Occipital lobe (tissue), 2 donors: ENCODE data around the gene WDR62. TPM values are rescaled to one million over a fixed set of nuclear protein-coding genes. Genes with fewer than 3 reads are reported as not detected.
"Not testable (repeated sequence)": the region's sequence is repeated elsewhere in the genome, so short reads cannot be mapped to it uniquely, and the experiment has no call there.

Experiments used
- DNase-seq: peaks from one replicate; lab custom pipeline; 2025; lab: John Stamatoyannopoulos, UW
- total RNA-seq: library from RNA; depleted of rRNA; stranded (reverse); fragments of >200 nt; gene quantifications from one replicate; pipeline ENCODE4 v1.2.3, GENCODE V29; 2014

WDR62 gene
- total RNA-seq, 1 donor from 2014 or later = 0.78 TPM

- peak; percentile 80 for DNase-seq
These were observed 22.2 kb upstream of the WDR62 start, which contains the start of gene CLIP3 for GRCh38 chr19:36032251-36033104. Gene CLIP3 (minus strand): TSS chr19:36032873. CDS start chr19:36032357, 516 bp downstream.

- DNase-seq = no peak
These were observed 14.2 kb upstream of the WDR62 start for GRCh38 chr19:36040495-36040894.

GRCh38 chr19:36041092-36041491 is 13.6 kb upstream of the WDR62 start:
- DNase-seq = not testable (repeated sequence)

GRCh38 chr19:36041831-36042230 is 12.9 kb upstream of the WDR62 start:
- no peak for DNase-seq

- no peak for DNase-seq
These were observed 10.7 kb upstream of the WDR62 start for GRCh38 chr19:36043952-36044351.

- no peak for DNase-seq
These were observed 8.2 kb upstream of the WDR62 start for GRCh38 chr19:36046443-36047050.

- no peak for DNase-seq
These were observed 6.9 kb upstream of the WDR62 start for GRCh38 chr19:36047835-36048234.

GRCh38 chr19:36049080-36049698 is 5.5 kb upstream of the WDR62 start:
- no peak for DNase-seq

GRCh38 chr19:36051236-36051635 is 3.5 kb upstream of the WDR62 start:
- DNase-seq = no peak

- DNase-seq = no peak
These were observed 3.1 kb upstream of the WDR62 start for GRCh38 chr19:36051637-36052036.

GRCh38 chr19:36054119-36054732 is 471 bp upstream of the WDR62 start, which contains the start of gene THAP8:
Gene THAP8 (minus strand): TSS chr19:36054285. CDS start chr19:36054217, 68 bp downstream.
- peak; percentile 99 for DNase-seq

- DNase-seq = no peak
These were observed 3.9 kb downstream of the WDR62 start for GRCh38 chr19:36058481-36059179.

- DNase-seq = no peak
These were observed 4.6 kb downstream of the WDR62 start for GRCh38 chr19:36059180-36059910.

- peak; percentile 23 for DNase-seq
These were observed 5.7 kb downstream of the WDR62 start for GRCh38 chr19:36060430-36060829.

GRCh38 chr19:36061367-36061766 is 6.7 kb downstream of the WDR62 start:
- DNase-seq = no peak

- DNase-seq = no peak
These were observed 10.1 kb downstream of the WDR62 start for GRCh38 chr19:36064826-36065225.

- DNase-seq = no peak
These were observed 13.0 kb downstream of the WDR62 start for GRCh38 chr19:36067681-36068080.

GRCh38 chr19:36068810-36069499 is 14.3 kb downstream of the WDR62 start:
- not testable (repeated sequence) for DNase-seq

- no peak for DNase-seq
These were observed 17.4 kb downstream of the WDR62 start for GRCh38 chr19:36072081-36072480.
